Activated gamma-delta T cell treated with Interleukin-2 at 50 U/mL for 16 hours (primary cell): ENCODE results near the gene SRXN1.
A peak's percentile ranks its signal among the peaks of the same experiment; 100 is the strongest.
"Not testable (repeated sequence)": the region's sequence is repeated elsewhere in the genome, so short reads cannot be mapped to it uniquely, and the experiment has no call there.

ENCODE experiments used
- DNase-seq: peaks from one replicate; pipeline ENCODE4 v3.0.0-alpha.2; 2020

Gene SRXN1

DNA sequence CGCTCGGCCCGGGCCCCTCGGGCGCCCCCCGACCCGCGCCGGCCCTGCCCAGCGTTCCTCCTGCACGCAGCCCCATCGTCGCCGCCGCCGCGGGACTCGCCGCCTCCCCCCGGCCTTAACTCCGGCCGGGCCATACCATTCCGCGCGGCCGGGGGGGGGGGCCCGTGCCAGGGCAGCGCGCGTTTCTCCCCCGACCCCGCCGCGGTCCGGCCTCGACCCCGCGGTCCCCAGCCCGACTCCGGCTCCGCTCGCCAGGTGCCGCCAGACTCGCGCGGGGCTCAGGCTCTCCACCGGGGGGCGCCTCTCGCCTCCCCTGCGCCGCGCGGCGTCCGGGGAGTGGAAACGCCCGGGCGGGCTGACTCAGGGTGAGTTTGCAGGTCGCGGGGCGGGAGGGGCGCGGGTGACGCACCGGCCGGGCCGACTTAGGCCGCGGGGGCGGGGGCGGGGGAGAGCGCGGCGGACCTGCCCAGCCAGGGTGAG lies at the start of gene SRXN1:
SRXN1 (minus strand) TSS at position 91 of the 480 bp plus-strand sequence; CDS start at position 76, 15 bp downstream.
- DNase-seq = peak; percentile 78

DNA sequence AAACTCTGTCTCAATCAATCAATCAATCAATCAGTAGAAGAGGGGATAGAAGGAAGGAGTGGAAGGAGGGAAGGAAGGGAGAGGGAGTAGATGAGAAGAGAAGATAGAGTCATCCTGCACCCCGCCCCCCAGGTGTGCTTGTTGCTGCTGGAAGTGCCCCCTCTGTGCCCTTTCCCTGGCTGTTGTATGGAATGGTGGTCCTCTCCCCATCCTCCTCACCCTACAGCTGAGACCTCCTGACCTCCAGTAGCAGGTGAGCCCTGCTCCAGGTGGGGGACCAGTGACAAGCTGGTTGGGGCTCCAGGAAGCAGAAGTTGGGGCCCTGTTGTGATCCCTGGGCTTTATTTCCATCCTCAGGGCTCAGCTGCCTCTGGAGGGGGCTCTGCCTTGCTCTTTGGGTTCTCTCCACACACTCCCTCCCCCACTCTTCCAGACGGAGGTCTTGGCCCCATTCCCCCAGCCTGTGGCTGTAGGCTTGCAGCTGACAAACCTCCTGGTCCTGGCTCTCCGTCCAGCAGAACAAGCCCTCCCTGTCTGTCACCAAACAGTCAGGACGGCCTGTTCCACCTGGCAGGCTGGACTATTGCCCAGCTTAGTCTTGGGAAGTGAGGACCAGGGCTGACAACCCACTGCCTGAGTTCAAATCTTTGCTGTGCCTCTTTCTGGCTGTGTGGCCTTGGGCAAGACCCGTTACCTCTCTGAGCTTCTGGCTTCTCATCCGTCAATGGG lies 48.6 kb upstream of the SRXN1 start:
- no peak for DNase-seq

DNA sequence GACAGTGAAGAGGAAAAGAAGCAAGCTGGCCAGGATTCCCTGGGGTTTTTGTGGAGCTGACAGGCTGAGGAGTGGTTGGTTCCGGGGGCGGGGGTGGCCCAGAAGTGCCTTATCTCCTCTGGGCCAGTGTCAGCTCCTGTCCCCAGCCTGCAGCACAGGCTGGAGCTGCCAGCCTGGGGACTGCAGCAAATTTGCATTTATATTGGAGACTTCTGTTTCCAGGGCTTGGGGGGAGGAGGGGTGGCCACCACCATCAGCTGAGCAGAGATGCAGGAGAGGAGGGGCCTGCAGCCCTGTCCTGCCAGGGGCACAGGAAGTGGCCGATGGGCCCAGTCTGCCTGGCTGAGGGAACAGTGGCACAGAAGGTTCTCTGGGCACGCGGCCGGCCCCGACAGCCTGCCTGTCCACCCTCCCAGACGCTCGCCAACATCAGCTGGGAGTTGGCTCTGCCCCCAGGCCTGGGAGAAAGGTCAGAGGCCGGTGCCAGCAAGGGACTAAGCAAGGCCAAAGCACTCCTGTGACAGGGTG lies 46.9 kb upstream of the SRXN1 start:
- no peak for DNase-seq

DNA sequence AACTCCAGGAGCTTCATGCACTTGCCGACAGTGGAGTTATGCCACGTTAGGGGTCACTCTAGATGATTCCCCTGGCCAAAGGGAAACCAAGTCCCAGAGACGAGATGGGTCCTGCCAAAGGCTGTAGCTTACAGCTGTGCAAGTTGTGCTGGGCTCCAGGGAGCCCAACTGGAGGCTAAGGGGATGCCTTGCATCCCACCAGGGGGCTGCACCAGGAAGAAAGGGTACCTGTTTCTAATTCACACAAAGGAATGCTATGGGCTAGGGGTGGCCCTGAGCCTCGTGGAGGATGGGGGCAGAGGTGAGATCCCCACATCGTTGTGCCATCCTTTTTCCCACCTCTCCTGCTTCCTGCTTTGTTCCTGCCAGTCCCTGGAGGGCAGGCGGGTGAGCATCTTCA lies 46.3 kb upstream of the SRXN1 start:
- DNase-seq = no peak

DNA sequence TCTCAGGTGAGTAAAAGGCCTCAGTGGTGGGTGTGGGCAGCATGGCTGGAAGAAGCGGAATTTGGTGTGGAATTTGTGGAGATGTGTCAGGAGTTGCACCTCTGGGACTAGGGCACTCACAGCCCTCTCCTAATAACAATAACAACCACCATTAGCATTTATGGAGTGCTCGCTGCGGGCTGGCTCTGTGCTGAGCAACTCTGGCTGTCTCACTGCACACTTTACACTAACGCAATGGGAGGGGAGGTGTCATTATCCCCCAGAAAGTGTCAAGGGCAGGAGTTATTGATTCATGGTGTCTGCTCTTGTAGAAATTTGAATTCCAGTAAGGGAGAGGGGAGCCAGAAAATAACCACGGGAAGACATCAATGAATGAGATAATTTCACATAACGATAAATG lies 45.3 kb upstream of the SRXN1 start:
- no peak for DNase-seq

DNA sequence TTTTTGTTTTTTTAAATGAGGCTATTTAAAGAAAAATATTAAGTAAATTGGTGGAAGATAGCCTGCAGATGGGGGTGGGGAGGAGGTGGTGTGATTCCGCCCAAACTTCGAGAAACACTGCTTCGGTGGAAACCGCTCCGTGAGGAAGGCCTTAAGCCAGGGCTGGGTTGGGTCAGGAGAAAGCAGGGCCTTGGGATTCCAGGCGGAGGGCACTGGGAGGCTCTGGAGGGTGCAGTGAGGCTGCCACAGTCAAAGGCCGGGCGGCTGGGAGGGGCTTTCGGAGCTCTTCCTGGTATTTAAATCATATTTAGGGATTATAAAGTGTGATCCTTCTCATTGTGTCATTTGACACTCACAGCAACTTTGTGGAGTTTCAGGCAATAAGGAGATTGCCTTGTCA lies 44.8 kb upstream of the SRXN1 start:
- DNase-seq = no peak

DNA sequence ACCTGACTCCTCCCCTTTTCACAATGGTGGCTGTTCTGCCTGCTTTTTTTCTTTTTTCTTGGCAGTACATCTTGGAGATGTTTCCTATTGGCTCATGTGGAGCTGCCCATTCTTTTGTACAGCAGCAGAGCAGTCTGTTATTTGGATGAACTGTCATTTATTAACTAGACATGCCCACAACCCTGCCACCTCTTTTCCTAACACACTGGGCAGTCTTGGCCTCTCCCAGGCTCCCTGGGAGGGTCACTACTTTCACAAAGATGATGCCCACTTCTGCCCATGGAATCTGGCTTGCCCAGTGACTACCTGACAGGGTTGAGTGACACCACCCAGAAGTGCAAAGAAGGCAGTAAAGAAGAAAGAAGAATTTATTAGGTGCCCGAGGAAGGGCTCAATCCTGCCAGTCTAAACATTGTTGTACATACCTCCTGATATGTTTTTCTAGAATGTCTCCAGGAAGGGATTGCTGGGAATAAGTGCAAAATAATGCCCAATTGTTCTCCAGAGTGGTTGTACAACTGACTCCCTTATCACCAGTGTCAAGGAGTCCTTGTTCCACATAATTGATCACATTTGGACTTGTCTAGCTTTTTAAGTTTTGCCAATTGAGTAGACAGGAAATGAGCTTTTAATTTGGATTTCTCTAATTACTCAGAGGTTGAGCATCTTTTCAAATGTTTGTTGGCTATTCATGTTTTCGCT lies 42.3 kb upstream of the SRXN1 start:
- no peak for DNase-seq

DNA sequence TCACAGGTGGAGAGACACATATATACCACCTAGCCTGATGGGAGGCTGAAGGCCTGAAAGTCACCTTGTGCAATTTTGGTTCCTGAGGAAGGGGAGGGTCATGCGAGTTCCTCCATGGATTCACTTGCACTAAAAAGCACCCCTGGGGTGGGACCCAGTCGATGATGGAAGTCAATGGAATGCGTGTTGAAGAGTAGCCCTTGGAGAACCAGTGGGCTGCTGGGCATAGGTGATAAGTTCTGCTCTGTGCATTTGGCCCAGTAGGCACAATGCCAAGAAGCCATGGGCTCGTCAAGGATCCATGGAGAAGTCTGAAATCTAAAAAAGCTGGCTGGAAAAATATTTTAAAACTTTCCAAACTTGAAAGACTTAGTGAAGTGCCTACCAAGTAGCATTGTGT lies 41.5 kb upstream of the SRXN1 start:
- DNase-seq = no peak

DNA sequence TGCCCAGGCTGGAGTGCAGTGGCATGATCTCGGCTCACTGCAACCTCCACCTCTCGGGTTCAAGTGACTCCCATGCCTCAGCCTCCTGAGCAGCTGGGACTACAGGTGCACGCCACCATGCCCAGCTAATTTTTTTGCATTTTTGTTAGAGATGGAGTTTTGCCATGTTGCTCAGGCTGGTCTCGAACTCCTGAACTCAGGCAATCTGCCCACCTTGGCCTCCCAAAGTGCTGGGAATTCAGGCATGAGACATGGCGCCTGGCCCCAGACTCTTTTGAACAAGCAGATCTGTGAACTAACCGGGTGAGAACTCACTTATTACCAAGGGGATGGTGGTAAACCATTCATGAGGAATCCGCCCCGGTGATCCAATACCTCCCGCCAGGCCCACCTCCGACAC lies 40.8 kb upstream of the SRXN1 start:
- not testable (repeated sequence) for DNase-seq

DNA sequence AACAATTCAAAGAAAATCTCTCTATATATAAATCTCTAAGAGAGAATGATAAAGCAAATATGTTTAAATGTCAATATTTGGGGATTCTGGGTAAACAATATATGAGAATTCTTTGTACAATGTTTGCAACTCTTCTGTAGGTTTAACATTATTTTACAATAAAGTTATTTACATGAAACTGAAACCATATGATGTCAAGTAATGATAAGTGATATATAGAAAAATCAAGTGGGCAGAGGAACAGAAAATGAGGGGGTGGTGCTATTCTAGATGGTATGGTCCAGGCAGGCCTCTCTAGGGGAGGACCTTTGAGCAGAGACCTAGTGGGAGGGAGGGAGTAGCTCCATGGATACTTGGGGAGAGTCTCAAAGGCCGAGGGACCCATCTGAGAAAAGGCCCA lies 39.0 kb upstream of the SRXN1 start:
- DNase-seq = no peak

DNA sequence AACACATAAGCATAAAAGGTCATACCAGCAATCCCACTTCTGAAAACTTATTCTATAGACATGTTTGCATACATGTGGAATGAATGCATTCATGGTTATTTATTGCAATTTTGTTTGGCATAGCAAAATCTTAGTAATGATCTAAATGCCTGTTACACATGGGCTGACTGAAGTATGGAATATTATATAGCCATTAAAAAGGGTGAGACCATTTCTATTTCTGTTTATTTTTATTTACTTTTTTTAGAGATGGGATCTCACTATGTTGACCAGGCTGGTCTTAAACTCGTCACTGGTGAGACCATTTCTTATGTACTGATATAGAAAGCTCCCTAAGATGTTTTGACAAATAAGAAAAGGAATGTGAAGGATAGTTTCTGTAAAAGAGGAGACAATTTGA lies 36.9 kb upstream of the SRXN1 start:
- no peak for DNase-seq

DNA sequence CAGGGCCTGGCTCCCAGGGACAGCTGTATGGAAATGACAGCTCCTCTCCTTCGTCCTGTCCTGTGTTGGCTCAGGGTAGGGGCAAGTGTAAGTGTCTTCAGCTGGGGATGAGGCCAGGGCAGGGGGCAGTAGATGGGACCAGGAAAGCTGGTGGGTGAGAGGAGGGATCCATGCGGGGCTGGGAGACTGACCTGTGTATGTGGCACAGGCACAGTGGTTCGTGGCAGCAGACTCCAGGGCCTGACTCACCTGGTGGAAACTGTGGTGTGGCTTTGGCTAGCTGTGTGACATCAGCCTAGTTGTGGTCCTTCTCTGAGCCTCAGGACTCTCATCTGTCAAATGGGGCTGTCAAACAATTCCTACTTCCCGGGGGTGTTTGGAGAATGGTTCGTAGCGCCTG lies 36.3 kb upstream of the SRXN1 start:
- no peak for DNase-seq

DNA sequence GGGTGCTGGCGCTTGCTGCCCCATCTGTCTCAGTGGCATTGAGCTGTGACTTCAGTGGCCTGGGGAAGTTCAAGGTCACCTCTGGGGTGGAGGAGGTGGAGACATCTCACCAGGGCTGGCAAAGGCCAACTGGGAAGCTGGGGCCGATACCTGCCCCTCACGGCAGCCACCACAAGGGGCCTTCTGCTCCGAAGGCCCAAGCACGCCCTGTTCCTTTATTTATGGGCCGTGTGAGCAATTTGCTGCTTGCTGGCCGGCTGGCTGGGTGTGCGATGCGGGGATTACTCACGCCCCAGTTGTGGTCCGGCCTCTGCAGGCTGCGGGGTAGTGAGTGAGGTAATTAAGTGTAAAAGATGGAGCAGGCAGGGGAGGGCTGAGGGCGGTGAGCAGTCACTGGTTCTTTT lies 35.8 kb upstream of the SRXN1 start:
- DNase-seq = no peak

DNA sequence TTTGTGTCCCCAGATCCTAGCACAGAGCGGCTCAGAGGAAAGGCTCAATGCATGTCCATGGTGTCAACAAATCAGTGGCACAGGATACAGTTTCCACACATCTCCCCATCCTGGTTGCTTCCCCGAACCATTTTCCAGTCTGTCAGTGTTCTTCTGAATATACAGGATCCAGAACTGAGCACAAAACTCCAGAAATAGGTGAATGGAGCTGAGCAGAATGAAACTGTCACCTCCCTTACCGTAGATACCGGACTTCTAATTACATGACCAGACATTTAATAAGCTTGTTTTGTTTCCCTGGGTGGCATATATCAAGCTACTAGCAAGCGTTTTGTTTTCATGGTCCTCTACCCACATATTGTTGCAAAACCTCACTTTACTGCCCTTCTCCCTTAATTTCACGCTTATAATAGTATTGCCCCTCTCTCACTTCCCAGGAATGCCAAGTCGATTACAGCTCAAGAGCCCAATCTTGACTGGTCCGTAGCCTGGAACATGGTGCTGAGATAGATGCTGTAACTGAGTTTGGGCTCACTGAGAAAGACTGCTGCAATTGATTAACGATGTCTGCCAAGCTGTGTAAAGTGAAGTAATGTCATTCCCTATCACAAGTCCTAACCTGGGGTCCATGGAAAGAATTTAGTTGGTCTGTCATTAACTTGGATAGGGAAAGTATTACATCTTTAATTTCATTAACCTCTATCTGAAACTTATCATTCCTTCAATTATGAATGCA lies 34.6 kb upstream of the SRXN1 start:
- DNase-seq = no peak

DNA sequence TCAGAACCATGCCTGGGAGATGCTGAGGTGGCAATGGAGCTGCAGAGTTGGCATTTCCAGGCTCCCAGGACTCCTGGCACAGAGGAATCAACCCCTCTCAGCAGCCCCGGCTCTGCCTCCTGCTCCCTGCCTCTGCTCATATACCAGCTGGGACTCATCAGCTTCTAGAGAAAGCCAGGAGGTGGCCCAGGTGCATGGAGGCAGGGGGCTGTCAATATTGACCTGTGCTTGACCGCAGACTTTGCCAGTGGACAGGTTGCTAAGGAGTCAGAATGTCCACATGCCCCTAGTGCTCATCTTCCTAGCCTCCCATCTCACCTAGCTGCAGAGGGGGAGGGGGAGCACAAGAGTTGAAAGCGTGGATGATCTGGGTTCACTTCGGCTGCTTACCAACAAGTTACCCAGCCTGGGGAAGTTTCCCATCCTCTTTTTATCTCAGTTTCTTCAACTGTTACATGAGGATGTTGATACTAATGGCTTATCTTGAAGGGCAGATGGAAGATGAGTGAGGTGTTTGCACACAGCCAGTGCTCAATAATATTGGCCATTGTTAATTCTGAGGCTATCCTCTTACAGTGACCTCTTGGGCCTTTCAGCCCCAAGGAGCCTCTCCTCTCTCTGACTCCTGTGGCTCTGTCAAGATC lies 31.8 kb upstream of the SRXN1 start:
- DNase-seq = no peak

DNA sequence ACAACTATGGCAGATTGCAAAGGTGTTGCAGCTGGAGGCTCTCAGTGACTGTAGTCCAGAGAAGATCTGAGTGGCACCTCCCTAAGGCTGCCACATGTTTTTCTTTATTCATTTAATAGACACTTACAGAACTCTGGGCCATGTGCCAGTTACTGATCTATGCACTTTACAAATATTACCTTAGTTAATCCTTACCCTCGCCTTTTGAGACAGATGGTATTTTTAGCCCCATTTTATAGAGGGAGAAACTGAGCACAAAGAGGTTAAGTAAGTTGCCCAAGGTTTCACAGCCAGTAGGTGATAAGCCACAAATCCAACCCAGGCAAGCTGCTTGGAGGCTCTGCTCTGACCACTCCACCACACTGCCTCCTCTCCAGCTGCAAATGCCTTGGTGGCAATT lies 29.1 kb upstream of the SRXN1 start:
- DNase-seq = no peak

DNA sequence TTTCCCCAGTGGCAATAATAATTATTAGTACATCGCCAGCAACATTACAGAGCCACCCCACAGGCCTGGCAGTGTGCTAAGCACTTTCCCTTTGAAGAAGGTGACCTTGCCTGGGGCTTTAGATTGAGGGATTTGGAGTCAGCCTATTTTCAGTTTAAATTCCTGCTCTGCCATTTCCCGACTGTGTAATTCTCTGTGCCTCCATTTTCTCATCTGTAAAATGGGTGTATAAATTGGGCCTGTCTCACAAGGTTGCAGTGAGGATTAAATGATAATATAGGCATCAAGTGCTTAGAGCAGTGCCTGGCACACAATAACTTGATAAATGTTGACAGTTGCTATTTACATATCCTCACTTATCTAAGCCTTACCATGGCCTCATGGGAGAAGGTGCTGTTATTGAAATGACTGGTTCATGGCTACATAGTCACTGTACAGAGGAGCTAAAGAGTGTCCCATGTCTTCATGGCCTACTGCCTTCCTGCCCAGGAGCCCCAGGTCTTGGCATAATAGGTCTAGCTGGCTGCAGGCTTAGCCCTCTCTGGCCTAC lies 27.7 kb upstream of the SRXN1 start:
- no peak for DNase-seq

DNA sequence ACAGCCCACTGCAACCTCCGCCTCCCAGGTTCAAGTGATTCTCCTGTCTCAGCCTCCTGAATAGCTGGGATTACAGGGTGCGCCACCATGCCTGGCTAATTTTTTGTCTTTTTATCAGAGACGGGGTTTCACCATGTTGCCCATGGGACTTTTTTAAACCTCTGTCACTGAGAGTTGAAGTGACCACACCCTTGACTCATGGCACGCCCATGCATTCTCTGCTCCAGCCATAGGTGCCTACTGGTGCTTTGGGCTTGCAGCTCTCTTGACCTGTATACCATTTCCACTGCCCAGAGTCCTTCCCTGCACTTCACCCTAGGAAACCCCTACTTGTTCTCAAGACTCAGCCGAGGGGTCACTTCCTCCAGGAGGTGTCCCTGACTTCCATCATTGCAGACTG lies 25.0 kb upstream of the SRXN1 start:
- DNase-seq = no peak

DNA sequence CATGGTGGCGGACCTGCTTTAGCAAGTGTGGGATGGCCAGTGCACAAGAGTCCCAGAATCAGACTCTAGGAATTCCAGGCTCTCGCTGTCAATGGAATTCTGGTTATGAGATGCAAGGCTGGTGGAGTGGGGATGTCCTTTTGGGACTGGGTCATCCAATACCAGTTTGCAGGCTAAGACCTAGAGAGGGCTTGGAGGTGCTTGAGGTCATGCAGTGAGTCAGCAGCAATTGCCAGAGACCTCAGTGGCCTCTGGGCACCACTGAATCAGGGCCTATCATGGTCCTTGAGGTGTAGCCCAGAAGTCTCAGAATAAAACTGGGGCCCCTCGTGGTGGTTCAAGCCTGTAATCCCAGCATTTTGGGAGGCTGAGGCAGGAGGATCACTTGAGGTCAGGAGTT lies 24.0 kb upstream of the SRXN1 start:
- no peak for DNase-seq

DNA sequence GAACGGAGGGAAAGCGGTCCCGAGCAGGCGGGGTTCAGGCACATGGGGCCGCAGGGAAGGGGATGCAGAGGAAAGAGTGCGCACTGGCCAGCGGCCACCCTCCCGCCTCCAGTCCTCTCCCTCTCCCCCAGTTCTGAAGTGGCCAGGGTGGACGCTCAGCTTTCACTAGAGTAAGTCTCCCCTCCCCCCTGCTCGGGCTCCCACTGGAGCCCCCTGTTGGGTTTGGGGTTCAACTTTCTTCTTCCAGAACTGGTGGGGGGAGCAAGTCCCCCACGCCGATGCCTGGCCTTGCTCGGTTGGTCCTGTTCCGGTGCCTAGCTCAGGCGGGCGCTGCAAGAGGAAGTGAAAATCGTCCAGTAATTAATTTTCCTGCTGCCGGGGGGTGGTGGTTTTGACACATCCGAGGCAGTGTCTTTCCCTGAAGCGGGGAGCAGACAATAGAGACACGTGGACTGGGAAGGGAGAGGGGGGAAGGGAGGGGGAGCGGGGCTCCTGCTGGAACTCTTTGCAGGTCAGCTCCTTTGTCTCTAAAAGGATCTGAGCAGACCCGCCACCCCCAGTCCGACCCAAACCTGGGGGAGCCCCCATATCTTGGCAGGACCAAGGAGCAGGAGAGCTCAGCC lies 23.4 kb upstream of the SRXN1 start:
- no peak for DNase-seq

DNA sequence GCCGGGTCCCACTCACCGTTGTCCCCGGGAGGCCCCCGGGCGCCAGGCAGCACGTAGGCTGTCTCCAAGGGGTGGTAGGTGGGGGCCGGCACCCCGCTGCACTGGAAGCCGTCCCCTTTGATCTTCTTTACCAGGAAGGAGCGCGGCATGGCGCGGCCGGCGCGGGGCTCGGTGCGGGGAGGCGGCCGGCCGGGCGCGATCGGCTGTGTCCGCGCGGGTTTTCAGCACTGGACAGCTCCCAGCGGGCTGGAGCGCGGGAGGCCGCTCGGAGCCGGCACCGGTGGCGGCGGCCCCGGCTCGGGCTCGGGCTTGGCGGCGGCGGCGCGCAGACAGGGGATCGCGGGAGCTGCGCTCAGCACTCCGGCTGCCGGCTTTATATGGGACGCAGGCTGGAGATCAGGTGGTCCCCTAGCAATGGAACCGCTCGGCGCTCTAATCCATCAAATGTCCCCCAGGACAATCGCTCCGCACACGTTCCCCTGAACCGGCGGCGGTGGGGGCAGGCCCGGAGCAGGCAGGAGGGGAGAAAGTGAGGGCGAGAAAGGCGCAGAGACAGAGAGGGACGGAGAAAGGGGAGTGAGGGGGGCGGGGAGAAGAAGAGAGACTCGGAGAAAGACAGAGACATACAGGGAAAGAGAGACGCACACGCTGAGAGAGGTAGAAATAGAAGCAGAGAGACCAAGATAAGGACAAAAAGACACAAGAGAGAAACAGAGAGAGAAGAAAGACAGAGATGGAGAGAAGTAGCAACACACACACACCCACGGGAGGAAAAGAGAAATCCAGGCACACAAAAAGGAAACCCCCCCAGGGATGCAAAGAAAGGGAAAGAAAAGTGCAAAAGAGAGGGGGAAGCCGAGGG lies 22.7 kb upstream of the SRXN1 start, which contains the start of gene SCRT2:
SCRT2 (minus strand) TSS at position 350 of the 862 bp plus-strand sequence; CDS start at position 149, 201 bp downstream.
- peak; percentile 60 for DNase-seq
